ENCODE data around the gene CRACR2B.

Gene CRACR2B

DNA sequence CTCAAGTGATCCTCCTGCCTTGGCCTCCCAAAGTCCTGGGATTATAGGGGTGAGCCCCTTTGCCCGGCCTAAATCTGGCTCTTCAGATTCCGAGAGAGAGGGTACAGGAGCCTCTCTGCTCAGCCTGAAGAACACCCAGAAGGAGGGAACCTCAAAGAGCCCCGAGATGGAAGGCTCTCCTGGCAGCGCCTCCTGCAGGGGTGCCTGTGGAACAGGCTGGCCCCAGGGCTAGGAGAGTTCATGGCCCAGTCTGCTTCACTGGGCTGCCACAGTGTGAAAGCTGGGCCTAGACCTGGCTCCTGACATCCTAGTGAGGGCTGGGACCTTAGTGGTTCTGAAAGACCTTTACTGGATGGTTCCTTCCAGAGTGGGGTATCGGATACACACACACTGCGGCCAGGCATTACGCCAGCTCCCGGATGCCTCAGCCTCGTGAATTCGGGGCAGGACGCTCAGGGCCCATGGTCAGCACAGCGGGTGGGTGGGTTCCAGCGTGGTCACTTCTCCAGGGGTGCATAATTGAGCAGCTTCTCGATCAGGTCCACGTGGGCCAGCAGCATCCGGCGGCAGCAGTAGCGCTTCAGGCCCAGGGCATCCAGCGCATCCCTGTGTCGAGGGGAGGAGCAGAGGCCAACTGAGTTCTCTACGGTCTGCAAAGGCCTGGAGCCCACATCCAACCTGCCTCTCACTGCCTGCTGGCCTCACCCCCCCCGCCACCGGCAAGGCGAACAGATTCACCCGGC is 12.3 kb downstream of the CRACR2B start:
- Histone ChIP-seq H4K20me1 (ENCODE audit: control insufficient read depth, insufficient read depth, low read depth, low read length) (peaks cover 14% of the 10 kb centered on the region), H3K79me2 (ENCODE audit: control insufficient read depth, low read length) (peaks cover 25% of the 10 kb centered on the region), H3K27me3 (ENCODE audit: control insufficient read depth, low read length) (peaks cover 12% of the 10 kb centered on the region), H3K36me3 (ENCODE audit: control insufficient read depth, low read length) (peaks cover 41% of the 10 kb centered on the region), H3K4me1 (ENCODE audit: control insufficient read depth, low read length) (peaks cover 27% of the 10 kb centered on the region), H3K9me2 (replicated peaks; ENCODE audit: control insufficient read depth, low read length) (no peaks in the 10 kb centered on the region), H3K4me3 (ENCODE audit: low read length) (peak overlapping the region; percentile 92; the same call in 1 of the 2 replicates), H3K27ac (ENCODE audit: low read depth, low read length) (no peak overlapping the region), H3K9me3 (ENCODE audit: control insufficient read depth, insufficient read depth, low read length) (no peaks in the 10 kb centered on the region), H3K4me2 (ENCODE audit: low read length) (peak overlapping the region; percentile 90), H3F3A (ENCODE audit: control insufficient read depth, insufficient read depth) (no peaks in the 10 kb centered on the region)
- no peak for TF ChIP-seq EZH2phosphoT487 (IDR thresholded peaks at IDR 0.05; ENCODE audit: borderline replicate concordance, low read length)
- TF ChIP-seq, protein P1, sequence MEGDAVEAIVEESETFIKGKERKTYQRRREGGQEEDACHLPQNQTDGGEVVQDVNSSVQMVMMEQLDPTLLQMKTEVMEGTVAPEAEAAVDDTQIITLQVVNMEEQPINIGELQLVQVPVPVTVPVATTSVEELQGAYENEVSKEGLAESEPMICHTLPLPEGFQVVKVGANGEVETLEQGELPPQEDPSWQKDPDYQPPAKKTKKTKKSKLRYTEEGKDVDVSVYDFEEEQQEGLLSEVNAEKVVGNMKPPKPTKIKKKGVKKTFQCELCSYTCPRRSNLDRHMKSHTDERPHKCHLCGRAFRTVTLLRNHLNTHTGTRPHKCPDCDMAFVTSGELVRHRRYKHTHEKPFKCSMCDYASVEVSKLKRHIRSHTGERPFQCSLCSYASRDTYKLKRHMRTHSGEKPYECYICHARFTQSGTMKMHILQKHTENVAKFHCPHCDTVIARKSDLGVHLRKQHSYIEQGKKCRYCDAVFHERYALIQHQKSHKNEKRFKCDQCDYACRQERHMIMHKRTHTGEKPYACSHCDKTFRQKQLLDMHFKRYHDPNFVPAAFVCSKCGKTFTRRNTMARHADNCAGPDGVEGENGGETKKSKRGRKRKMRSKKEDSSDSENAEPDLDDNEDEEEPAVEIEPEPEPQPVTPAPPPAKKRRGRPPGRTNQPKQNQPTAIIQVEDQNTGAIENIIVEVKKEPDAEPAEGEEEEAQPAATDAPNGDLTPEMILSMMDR (IDR thresholded peaks at IDR 0.05; ENCODE audit: low read depth, low read length, poor library complexity, severe bottlenecking) = peak; percentile 50

DNA sequence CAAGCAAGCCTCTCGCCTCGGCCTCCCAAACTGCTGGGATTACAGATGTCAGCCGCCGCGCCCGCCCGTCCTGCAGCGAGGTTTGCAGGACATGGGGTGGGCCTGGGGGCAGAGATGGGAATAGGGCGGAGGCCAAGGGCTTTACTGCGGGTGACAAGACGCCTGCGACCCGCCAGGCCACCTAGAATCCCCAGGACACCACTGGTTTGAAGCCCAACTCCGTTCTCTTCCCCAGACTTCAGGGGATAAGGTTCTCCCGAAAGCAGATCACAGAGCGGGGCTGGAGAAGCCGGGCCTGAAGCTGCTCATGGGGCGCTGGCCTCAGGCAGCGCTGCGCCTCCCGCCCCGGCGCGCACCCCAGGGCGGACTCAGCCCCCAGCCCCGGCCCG is 14.3 kb downstream of the CRACR2B start:
- Histone ChIP-seq H3K4me2 (ENCODE audit: low read length) (peak overlapping the region; percentile 90), H3F3A (ENCODE audit: control insufficient read depth, insufficient read depth) (no peaks in the 10 kb centered on the region), H3K27ac (ENCODE audit: low read depth, low read length) (peak overlapping the region; percentile 61), H3K9me2 (replicated peaks; ENCODE audit: control insufficient read depth, low read length) (no peaks in the 10 kb centered on the region), H4K20me1 (ENCODE audit: control insufficient read depth, insufficient read depth, low read depth, low read length) (peaks cover 14% of the 10 kb centered on the region), H3K36me3 (ENCODE audit: control insufficient read depth, low read length) (peaks cover 41% of the 10 kb centered on the region), H3K4me3 (ENCODE audit: low read length) (peak overlapping the region; percentile 92), H3K27me3 (ENCODE audit: control insufficient read depth, low read length) (peaks cover 12% of the 10 kb centered on the region), H3K4me1 (ENCODE audit: control insufficient read depth, low read length) (peaks cover 27% of the 10 kb centered on the region), H3K9me3 (ENCODE audit: control insufficient read depth, insufficient read depth, low read length) (no peaks in the 10 kb centered on the region), H3K79me2 (ENCODE audit: control insufficient read depth, low read length) (peaks cover 25% of the 10 kb centered on the region)
- TF ChIP-seq, protein P1 (IDR thresholded peaks at IDR 0.05; ENCODE audit: low read depth, low read length, poor library complexity, severe bottlenecking) = no peak
- TF ChIP-seq EZH2phosphoT487 (IDR thresholded peaks at IDR 0.05; ENCODE audit: borderline replicate concordance, low read length) = no peak

DNA sequence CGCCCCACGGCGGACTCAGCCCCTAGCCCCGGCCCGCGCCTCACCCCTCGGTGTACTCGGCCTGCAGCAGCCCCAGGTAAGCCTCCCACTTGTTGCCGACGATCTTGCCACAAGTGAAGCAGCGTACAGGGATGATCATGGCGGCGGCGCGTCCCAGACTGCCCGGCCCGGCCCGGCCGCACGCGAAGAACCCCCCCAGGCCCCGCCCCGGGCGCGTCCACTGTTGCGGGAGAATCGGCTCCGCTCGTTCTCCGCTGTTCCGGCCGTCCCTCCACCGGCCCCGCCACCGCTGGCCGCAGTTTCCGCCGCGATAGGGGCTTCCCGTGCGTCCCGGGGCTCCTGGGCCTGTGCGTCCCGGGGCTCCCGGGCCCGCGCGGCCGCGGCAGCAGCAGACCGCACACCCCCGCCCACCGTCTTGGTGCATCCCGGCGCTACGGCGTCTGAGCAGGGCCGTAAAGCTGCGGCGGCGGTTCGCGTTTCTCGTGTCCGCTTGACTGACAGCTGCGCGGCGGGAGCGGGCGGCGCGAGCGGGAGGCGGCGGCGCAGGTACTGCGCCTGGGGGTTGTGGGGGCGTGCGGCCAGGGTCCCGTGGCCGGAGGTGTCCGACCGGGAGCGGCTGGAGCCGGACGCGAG is 14.8 kb downstream of the CRACR2B start, which contains the start of the genes POLR2L and TSPAN4:
Gene POLR2L (minus strand): TSS at position 160 of the 633 bp plus-strand sequence. CDS start 21 bp downstream, at position 139.
Gene TSPAN4 (plus strand): TSS at position 483 of the 633 bp plus-strand sequence. CDS start 7,453 bp downstream, outside the sequence.
- no peaks in the 10 kb centered on the region for H3K9me3 ChIP-seq (ENCODE audit: control insufficient read depth, insufficient read depth, low read length)
- H3K4me2 ChIP-seq (ENCODE audit: low read length) = peak within 1 kb of the TSS; percentile 90
- peaks cover 14% of the 10 kb centered on the region for H3K27me3 ChIP-seq (ENCODE audit: control insufficient read depth, low read length)
- H3F3A ChIP-seq (ENCODE audit: control insufficient read depth, insufficient read depth) = no peaks in the 10 kb centered on the region
- H3K27ac ChIP-seq (ENCODE audit: low read depth, low read length) = peak within 1 kb of the TSS; percentile 61
- no peaks in the 10 kb centered on the region for H3K9me2 ChIP-seq (replicated peaks; ENCODE audit: control insufficient read depth, low read length)
- no peak for TF ChIP-seq EZH2phosphoT487 (IDR thresholded peaks at IDR 0.05; ENCODE audit: borderline replicate concordance, low read length)
- TF ChIP-seq, protein P1 (IDR thresholded peaks at IDR 0.05; ENCODE audit: low read depth, low read length, poor library complexity, severe bottlenecking) = no peak
- H3K79me2 ChIP-seq (ENCODE audit: control insufficient read depth, low read length) = peaks cover 25% of the 10 kb centered on the region
- H3K36me3 ChIP-seq (ENCODE audit: control insufficient read depth, low read length) = peaks cover 41% of the 10 kb centered on the region
- peaks cover 27% of the 10 kb centered on the region for H3K4me1 ChIP-seq (ENCODE audit: control insufficient read depth, low read length)
- H3K4me3 ChIP-seq (ENCODE audit: low read length) = peak within 1 kb of the TSS; percentile 92
- H4K20me1 ChIP-seq (ENCODE audit: control insufficient read depth, insufficient read depth, low read depth, low read length) = peaks cover 14% of the 10 kb centered on the region

Measured in DOHH2 (cell line).